GM19328 (cell line): ENCODE measurements around the gene GPR62.
"Not testable (repeated sequence)": the region's sequence is repeated elsewhere in the genome, so short reads cannot be mapped to it uniquely, and the experiment has no call there.

ENCODE experiments used
- ATAC-seq: cut with Tn5 transposase; IDR thresholded peaks from one replicate; pipeline ENCODE4 v1.9.1; 2021; ENCODE audit warnings: mild to moderate bottlenecking, moderate library complexity; ENCODE audit not compliant: unreplicated experiment

Gene GPR62

DNA sequence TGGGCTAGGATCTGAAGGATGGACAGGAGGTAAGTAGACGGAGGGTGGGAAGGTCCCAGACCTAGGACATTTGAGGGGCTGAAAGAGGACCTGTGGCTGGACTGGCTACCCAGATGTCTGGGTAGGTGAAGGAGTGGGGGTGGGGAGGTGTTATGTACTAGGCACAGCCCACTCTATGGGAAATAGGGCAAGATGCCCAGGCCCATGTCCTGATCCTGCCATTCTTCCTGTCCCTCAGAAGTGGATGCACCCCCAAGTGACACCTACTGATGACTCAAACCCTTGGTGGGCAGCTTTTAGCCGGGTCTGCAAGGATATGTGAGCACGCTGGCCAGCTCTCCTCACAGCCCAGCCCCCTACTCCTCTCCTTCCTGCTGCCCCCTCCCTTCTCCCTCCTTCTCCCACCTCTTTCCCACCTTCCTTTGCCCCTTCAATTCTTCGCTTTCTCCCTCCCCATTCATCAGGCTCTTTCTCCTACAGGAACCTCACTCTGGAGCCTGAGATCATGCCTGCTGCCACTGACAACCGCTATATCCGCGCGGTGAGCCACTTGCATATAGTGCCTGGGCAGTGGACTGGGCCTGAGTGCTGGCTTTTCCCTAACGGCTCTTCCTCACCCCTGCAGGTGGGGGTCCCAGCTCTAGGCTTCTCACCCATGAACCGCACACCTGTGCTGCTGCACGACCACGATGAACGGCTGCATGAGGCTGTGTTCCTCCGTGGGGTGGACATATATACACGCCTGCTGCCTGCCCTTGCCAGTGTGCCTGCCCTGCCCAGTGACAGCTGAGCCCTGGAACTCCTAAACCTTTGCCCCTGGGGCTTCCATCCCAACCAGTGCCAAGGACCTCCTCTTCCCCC, 33.3 kb downstream of the GPR62 start:
- ATAC-seq: no peak

DNA sequence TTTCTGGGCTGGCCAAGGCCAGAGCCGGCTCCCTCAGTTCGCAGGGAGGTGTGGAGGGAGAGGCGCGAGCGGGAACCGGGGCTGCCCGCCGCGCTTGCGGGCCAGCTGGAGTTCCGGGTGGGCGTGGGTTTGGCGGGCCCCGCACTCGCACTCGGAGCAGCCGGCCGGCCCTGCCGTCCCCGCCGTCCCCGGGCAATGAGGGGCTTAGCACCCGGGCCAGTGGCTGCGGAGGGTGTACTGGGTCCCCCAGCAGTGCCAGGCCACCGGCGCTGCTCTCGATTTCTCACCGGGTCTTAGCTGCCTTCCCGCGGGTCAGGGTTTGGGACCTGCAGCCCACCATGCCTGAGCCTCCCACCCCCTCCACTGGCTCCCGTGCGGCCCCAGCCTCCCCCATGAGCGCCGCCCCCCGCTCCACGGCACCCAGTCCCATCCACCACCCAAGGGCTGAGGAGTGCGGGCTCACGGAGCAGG, 35.4 kb downstream of the GPR62 start:
- ATAC-seq: not testable (repeated sequence)

DNA sequence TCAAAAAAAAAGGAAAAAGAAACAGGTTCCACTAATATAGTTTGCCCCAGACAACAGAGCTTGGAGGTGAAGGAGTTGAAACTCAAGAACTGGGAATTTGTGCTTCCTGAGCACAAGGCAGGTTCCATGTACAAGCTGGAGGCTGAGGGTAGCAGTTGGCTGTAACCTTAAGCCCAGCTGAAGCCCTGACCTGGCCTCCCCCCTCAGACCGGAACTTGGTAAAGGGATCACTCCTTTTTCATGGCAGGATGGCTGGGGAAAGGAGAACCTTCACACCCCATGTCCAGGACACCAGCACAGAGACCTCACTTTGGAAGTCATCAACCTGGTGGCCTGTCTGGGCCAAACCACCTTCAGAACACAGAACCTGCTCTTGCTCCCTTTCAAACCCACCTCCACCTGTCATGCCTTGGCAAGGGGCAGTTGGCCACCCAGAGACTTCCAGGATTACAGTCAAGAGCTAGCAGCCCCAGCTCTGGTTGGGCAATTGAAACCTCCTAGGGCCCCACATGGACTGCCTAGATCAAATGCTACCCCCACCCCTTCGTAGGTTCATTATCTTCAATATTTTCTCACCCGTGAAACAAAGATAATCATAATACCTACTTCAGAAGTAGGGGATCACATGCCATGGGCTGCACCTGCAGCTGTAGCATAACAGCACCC, 37.0 kb downstream of the GPR62 start:
- no peak for ATAC-seq

DNA sequence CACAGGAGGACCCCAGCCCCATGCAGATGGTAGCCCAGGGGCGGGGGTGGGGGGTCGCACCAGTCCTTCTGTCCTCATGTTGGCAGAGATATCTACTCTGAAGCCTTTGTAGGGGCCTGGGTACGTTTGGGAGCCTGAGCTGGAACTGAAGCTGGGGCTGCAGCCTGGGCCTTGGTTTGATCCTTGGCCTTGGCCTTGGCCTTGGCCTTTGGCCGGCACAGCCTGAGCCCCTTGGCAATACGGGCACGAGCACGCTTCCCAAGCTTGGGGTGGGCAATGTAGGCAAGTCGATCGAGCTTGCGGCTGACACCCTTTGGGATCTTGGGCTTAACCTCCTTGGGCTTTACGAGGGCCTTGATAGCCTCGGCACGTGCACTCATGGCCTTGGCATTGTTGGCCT, 38.5 kb downstream of the GPR62 start:
- not testable (repeated sequence) for ATAC-seq

DNA sequence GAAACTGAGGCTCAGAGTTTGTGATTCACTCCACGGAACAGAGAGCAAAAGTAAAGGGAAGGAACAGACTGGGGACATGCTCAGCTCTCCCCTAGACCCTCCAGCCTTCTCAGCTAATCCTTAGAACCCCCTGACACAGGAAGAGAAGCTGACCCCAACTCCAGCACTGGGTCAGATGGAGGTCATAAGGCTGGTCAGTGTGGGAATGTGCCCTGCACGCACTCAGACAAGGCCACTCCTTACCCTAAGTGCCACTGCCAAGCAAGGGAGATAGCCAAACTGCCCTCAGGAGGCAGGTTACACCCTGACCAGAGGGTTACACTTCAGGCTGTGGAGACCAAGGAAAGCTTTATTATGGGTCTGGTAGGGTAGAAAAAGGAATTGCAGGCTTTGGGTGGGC, 39.3 kb downstream of the GPR62 start:
- no peak for ATAC-seq

DNA sequence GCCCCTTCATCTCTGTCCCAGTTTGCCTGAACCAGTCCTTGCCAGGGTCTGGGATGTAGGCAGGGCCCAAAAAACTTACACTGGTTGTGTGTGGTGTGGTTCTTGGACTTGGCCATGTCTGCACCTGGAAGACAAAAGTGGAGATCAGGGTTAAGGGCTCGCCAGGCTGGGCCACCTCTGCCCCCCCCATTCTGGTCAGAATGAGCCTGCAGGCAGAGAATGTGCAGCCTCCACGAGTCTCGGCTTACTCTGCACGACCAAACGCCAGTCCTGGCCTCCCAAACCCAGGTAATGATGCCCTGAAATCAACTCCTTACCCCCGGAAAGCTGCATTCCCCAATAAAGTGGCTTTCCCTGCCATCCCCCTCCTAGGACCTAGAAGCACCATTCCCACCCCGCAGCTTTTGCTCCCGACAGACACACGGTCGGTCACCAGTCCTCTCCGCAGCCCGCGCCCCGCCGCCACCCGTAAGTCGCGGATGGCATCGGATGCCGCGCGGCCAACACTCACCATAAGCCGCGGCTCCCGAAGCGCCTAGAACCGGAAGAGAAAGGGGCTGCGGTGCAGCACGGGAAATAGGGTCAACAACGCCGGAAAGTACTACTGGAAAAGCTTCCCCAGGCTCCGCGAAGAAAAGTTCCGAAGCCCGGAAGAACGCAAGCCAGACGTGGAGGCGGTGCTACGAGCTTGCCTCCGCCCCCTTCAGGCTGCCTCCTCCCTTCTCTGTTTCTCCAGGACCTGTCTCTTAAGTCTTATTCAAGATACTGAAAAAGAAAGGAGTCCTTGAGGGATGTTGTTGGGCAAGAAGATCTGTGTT, 40.4 kb downstream of the GPR62 start, which contains the start of gene RPL29:
TSS of gene RPL29 (minus strand) at position 550 of the 818 bp plus-strand sequence. CDS start at position 116, 434 bp downstream.
- ATAC-seq: peak; percentile 82

DNA sequence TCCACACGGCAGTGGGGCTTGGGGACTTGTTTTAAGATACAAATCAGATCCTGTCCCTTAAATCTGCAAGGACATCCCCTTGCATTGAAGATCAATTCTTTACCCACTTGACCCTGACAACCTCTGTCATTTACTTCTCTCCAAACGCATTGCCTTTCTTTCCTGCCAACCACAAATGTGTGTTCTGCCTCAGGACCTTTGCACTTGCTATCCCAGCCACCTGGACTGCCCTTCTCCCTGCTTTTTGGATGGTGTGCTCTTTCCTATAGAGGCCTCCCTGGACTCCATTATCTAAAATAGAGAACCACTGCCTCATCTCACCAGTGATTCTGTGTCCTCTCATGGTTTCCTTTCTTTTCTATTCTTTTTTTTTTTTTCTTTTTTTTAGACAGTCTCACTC, 42.0 kb downstream of the GPR62 start:
- ATAC-seq: no peak

DNA sequence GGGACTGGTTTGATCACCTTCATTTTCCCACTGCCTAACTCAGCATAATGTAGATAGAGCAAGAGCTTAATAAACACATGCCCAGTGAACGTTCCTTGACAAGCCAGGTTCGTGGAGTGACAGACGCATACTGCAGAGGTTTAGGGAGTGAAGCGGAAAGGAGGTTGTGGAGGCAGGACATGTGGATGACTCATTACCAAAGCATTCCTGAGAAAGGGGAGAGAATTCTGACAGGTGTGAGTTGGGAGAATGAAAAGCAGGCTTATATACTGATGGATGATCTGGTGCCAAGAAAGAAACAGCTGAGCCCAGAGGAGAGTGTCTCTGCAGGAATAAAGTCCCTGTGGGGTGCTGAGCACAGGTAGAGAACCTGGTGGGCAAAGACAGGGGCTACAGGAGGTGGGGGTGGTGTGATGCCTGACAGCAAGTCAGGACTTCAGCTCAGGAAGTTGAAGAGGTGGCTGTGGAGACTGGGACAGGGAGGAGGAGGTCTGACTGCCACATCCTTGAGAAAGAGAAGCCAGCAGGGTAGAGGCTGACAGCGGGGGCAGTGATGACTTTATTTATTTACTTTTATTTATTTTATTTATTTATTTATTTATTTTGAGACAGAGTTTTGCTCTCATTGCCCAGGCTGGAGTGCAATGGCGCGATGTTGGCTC, 42.9 kb downstream of the GPR62 start:
- ATAC-seq: no peak

DNA sequence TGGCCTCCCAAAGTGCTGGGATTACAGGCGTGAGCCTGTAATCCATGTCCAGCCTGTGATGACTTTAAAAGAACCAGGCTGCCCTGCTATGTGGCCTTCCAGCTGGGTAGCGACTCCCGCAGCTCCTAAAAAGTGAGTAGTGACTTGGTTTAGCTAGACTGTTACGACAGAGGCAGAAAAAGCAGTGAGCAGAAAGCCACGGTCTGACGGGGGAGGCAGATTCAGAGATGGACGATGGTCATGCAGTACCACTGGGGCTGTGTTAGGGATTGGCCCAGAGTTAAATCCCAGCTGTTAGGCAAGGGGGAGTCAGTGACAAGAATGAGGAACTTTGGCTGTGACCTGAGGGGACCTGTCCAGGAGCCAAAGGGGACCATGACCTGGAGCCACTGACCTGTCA, 43.6 kb downstream of the GPR62 start:
- no peak for ATAC-seq

DNA sequence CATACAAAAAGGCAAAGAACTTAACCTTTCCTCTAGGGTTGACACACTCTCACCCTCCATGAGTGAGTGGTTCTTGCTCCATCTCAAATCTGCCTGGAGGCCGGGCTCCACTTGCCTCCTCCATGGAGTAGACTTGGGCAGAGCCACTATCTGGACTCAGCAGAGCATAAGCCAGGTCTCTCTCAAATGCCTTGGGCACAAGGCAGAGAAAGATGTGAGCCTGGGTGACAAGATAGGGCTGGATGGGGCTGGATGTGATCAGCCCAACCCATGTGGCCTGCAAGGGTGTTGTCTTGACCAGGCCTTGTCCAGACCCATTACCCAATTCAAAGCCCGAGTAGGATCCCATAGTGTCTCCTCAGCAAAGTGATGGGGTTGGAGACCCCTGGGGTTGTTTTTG, 44.7 kb downstream of the GPR62 start:
- no peak for ATAC-seq

DNA sequence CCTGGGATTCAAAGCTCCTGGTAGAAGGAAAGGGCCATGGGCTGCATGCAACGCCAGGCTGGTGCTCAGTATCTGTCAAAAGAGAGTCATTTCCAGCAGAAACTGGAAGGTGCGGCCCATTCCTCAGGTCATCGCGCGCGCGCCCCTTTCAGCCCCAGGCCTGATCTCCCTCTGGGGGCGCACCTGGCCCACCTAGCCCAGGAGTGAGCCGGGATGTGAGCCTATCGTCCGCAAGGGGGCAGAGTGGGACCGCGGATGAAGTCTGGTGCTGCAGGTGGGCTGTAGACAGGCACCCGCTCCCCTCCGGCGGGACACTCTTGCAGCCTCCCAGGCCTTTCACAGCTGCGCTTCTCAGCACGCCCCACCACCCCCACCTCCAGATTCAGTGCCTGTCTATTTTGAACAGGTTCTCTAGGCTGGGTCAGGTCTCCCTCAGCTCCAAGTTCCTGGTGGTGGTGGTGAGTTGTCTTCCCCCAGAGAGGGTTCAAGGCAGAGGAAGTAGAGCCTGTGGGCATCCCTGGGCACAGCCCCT, 46.3 kb downstream of the GPR62 start:
- ATAC-seq: no peak

DNA sequence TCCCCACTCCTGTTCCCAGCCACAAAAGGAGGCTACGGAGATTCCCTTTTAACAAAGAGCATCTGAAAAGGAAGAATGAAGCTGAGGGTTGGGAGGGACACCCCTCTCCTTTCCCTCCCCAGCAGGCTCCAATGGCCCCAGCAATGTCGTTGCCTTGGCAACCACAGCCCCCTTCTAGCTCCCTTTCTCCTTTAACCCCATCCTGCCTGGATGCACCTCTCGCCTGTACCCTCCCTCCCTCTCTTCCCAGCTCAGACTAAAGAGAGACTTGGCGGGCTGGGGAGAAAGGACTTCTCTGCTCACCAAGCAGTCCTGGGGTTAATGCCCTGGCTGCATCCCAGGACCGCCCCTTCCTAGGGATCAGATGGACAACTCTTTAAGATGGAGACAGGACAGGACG, 47.6 kb downstream of the GPR62 start:
- no peak for ATAC-seq

DNA sequence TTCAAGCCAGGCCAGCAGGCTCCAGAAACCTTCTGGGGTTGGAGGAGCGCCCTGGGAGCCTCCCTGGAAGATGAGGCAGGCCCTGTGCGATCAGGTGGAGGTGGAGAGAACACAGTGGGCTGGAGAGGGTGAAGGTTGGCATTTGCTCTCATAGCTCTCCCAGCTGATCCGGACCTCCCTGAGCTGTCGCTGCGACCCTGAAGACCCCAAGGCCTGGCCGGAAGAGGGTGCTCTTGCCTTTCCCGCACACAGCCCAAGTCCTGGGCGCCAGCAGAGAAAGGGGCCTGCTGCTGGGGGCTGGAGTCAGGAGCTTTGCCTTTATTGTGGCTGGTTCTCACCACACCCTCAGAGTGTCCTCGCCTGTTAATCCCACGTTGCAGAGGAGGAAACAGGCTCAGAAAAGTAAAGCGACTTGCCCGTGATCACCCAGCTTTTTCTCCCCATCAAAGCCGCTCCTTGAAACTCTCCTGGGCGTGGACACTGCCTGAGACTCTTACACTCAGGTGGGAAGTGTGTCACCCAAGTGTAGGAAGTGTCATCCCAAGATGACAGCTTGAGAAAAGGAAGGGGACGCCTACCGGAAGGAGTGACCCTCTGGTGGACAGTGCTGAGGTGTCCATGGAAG, 49.1 kb downstream of the GPR62 start:
- no peak for ATAC-seq

DNA sequence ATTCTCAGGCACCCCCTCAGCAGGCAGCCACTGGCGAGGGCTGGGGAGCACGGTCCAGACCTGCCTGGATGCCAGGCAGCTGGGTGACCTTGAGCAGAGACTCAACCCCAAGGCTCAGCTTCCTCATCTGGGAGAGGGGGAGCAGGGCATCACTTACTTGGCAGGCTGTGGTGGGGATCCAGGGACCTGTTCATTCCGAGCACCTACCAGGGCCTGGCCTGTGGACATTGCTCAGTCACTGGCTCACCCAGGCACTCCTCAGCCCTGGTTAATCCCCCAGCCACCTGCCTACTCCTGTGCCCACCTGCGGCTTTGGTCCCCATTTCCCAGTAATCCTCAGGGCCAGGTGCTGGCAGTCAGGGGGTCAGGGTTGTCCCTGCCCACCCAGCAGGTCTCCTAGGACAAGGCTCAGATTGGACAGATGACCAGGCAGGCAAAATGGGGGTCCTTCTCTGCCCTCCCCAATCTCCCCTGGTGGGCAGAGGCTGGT, 49.8 kb downstream of the GPR62 start:
- ATAC-seq: no peak

DNA sequence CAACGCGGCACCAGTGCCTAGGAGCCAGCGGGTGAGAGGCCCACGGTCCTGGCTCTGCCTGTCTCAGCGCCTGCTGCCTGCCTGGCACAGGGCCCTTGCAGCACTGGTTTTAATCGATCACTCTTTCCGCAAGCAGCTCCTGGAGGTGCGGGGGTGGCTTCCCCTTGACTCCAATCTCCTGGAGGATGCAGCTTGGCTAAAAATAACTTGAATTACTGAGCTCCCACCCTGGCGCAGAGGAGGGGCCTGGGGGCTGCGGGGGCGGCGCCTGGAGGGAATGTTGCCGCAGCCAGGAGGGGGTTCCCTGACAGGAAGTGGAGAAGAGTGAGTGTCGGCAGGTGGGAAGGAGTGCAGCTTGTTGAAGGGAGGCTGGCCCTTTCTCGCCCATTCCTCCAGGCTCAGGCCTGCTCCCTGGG, 50.4 kb downstream of the GPR62 start:
- no peak for ATAC-seq

DNA sequence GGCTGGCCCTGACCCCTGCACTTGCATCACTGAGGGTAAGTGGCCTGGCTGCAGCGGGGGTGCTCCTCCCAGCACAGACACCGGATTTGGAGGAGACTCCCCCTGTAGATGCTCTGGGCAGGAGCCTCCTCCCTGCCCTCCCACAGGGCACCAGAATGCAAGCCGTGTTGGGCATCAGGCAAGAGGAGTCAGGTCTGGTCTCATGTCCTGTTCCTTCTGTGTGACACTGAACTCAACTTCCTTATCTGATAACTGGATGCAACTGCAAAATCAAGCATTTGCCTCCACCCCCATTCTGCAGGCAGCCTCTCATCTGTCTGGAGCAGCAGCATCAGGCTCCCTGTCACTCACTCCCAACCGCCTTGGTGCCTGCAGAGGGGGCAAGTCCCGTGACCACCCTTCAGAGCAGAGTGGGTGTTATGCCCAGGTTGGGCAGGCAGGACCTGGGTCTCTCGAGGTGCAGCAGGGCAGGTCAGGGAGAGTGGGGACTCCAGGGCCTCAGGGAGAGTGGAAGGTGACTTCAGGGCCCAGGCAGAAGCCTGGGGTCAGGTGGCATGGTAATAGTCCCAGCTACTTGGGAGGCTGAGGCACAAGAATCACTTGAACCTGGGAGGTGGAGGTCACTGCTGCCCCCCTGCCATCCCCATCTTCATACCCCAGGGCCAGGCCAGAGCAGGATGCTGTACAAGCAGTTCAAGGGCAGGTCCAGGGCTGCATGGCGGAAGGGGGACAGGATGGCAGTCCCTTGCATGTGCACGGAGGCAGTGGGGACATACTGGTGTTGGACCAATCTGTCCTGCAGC, 51.0 kb downstream of the GPR62 start:
- no peak for ATAC-seq

DNA sequence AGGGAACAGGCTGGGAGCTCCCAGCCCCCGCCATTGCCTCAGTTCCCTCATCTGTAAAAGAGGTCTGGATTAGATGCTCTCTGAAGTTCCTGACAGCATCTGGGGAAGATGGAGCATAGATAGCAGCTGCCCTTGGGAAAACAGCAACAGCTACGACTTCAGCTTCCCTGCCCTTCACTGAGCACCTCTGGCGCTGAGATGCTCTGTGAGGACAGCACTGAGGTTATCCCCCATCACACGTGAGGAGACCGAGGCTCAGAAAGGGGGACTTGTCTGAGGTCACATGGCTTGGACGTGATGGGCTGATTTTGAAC, 51.6 kb downstream of the GPR62 start:
- ATAC-seq: no peak
